ENCODE measurements around the gene ADPRHL1.
A peak's percentile ranks its signal among the peaks of the same experiment; 100 is the strongest.

ADPRHL1 gene

GRCh38 chr13:113417008-113417751 lies 36.1 kb downstream of the ADPRHL1 start:
- no peak for TF ChIP-seq POLR2A (IDR thresholded peaks at IDR 0.05; ENCODE audit: extremely low read depth, insufficient read length)
- no peak overlapping the region for H3K4me3 ChIP-seq (ENCODE audit: low read depth, low read length)
- DNase-seq (ENCODE audit: low read depth) = no peak

- H3K4me3 ChIP-seq (ENCODE audit: low read depth, low read length) = no peak overlapping the region
- DNase-seq (ENCODE audit: low read depth) = no peak
- TF ChIP-seq MYC (IDR thresholded peaks at IDR 0.05; ENCODE audit: low read depth, low read length) (no peak), POLR2A (IDR thresholded peaks at IDR 0.05; ENCODE audit: extremely low read depth, insufficient read length) (no peak), MAX (IDR thresholded peaks at IDR 0.05; ENCODE audit: low read depth, low read length) (no peak), CTCF (IDR thresholded peaks at IDR 0.05; ENCODE audit: low read depth, low read length) (no peak)
Observed at GRCh38 chr13:113415825-113416224, 37.5 kb downstream of the ADPRHL1 start.

GRCh38 chr13:113415032-113415431 lies 38.3 kb downstream of the ADPRHL1 start:
- no peak for DNase-seq (ENCODE audit: low read depth)
- no peak for TF ChIP-seq MAX (IDR thresholded peaks at IDR 0.05; ENCODE audit: low read depth, low read length)
- no peak for TF ChIP-seq POLR2A (IDR thresholded peaks at IDR 0.05; ENCODE audit: extremely low read depth, insufficient read length)
- no peak for TF ChIP-seq CTCF (IDR thresholded peaks at IDR 0.05; ENCODE audit: low read depth, low read length)
- TF ChIP-seq MYC (IDR thresholded peaks at IDR 0.05; ENCODE audit: low read depth, low read length) = no peak

GRCh38 chr13:113414335-113414734 lies 39.0 kb downstream of the ADPRHL1 start:
- no peak overlapping the region for H3K4me3 ChIP-seq (ENCODE audit: low read depth, low read length)
- no peak for DNase-seq (ENCODE audit: low read depth)
- TF ChIP-seq MYC (IDR thresholded peaks at IDR 0.05; ENCODE audit: low read depth, low read length) (no peak), POLR2A (IDR thresholded peaks at IDR 0.05; ENCODE audit: extremely low read depth, insufficient read length) (no peak), MAX (IDR thresholded peaks at IDR 0.05; ENCODE audit: low read depth, low read length) (no peak), CTCF (IDR thresholded peaks at IDR 0.05; ENCODE audit: low read depth, low read length) (no peak)

More at GRCh38 chr13:113415032-113415431, 38.3 kb downstream of the ADPRHL1 start:
- H3K4me3 ChIP-seq (ENCODE audit: low read depth, low read length) = no peak overlapping the region

- TF ChIP-seq MAX (IDR thresholded peaks at IDR 0.05; ENCODE audit: low read depth, low read length) = peak; percentile 40; the same call in 1 of the 2 replicates
- no peak for TF ChIP-seq CTCF (IDR thresholded peaks at IDR 0.05; ENCODE audit: low read depth, low read length)
- TF ChIP-seq MYC (IDR thresholded peaks at IDR 0.05; ENCODE audit: low read depth, low read length) = 0 out of 2 replicates have a peak, but pooled peaks have one; percentile 12
- peak; percentile 58 for DNase-seq (ENCODE audit: low read depth)
- H3K4me3 ChIP-seq (ENCODE audit: low read depth, low read length) = no peak overlapping the region
Observed at GRCh38 chr13:113413898-113414282, 39.4 kb downstream of the ADPRHL1 start.

GRCh38 chr13:113413178-113413897 lies 40.0 kb downstream of the ADPRHL1 start:
- TF ChIP-seq CTCF (IDR thresholded peaks at IDR 0.05; ENCODE audit: low read depth, low read length) (no peak), POLR2A (IDR thresholded peaks at IDR 0.05; ENCODE audit: extremely low read depth, insufficient read length) (no peak), MAX (IDR thresholded peaks at IDR 0.05; ENCODE audit: low read depth, low read length) (no peak), MYC (IDR thresholded peaks at IDR 0.05; ENCODE audit: low read depth, low read length) (no peak)
- no peak for DNase-seq (ENCODE audit: low read depth)
- no peak overlapping the region for H3K4me3 ChIP-seq (ENCODE audit: low read depth, low read length)

Data from NB4 (cell line).